HEK293 (cell line): ENCODE results near the gene RNF113B.
A peak's percentile ranks its signal among the peaks of the same experiment; 100 is the strongest.

ENCODE experiments used
- CTCF ChIA-PET: fragments of 350-600 bp; formaldehyde crosslinking; extraction: SDS; loops from one replicate; lab custom pipeline; 2021; ENCODE audit warnings: antibody characterized with exemption; lab: Yijun Ruan, JAX
- POLR2A ChIA-PET: fragments of 300-600 bp; formaldehyde crosslinking; extraction: SDS; loops from one replicate; lab custom pipeline; 2020; ENCODE audit warnings: antibody characterized with exemption, inconsistent platforms; lab: Yijun Ruan, JAX
- H3K27ac ChIP-seq: fragments of 200-500 bp; sonication (Bioruptor generic); 2 replicates; pipeline ENCODE4 v1.5.1; 2014; ENCODE audit warnings: low read depth, low read length, control low read depth, inconsistent platforms; ENCODE audit errors: extremely low read depth
- H3K36me3 ChIP-seq, 2 experiments: fragments of 200-500 bp in 1 of 2; sonication (Bioruptor generic) in 1 of 2; 1 replicate in 1 of 2; 2 replicates in 1 of 2; pipeline ENCODE4 v1.5.1; 2014 to 2017; ENCODE audit warnings: inconsistent platforms in 2 of 2, low read length in 2 of 2; ENCODE audit not compliant: control insufficient read depth in 2 of 2, insufficient read depth in 1 of 2
- H3K4me1 ChIP-seq: fragments of 200-500 bp; sonication (Bioruptor generic); 2 replicates; pipeline ENCODE4 v1.5.1; 2014; ENCODE audit warnings: mild to moderate bottlenecking, low read length, inconsistent platforms; ENCODE audit not compliant: control insufficient read depth, insufficient read depth
- H3K4me3 ChIP-seq: 2 replicates; pipeline ENCODE4 v1.5.1; 2011; ENCODE audit warnings: low read depth, mild to moderate bottlenecking, control low read depth, low read length, moderate library complexity
- H3K9me3 ChIP-seq: fragments of 200-500 bp; sonication (Bioruptor generic); 2 replicates; pipeline ENCODE4 v1.5.1; 2014; ENCODE audit warnings: low read depth, low read length, inconsistent platforms; ENCODE audit not compliant: control insufficient read depth, insufficient read depth
- FEZF1 ChIP-seq: fragments of 450-650 bp; formaldehyde crosslinking; IDR thresholded peaks from 2 replicates; pipeline ENCODE4 v1.5.1; 2016; ENCODE audit warnings: missing biosample characterization, missing genetic modification characterization
- PRDM6 ChIP-seq: fragments of 450-650 bp; formaldehyde crosslinking; IDR thresholded peaks from 2 replicates; pipeline ENCODE4 v1.5.1; 2017; ENCODE audit warnings: missing biosample characterization, missing genetic modification characterization
- SCRT2 ChIP-seq: fragments of 450-650 bp; formaldehyde crosslinking; IDR thresholded peaks from 2 replicates; pipeline ENCODE4 v1.5.1; 2016; ENCODE audit warnings: missing biosample characterization, missing genetic modification characterization
- YY1 ChIP-seq: fragments of 450-650 bp; formaldehyde crosslinking; IDR thresholded peaks from 2 replicates; pipeline ENCODE4 v1.5.1; 2018; ENCODE audit warnings: missing biosample characterization, missing genetic modification characterization
- ZEB2 ChIP-seq: fragments of 450-650 bp; formaldehyde crosslinking; IDR thresholded peaks from 2 replicates; pipeline ENCODE4 v1.5.1; 2016; ENCODE audit warnings: missing biosample characterization, missing genetic modification characterization
- ZFP3 ChIP-seq: fragments of 450-650 bp; formaldehyde crosslinking; IDR thresholded peaks from 2 replicates; pipeline ENCODE4 v1.5.1; 2016; ENCODE audit warnings: low read depth, missing biosample characterization, missing genetic modification characterization
- ZNF148 ChIP-seq: fragments of 450-650 bp; formaldehyde crosslinking; IDR thresholded peaks from 2 replicates; pipeline ENCODE4 v1.5.0; 2017; ENCODE audit warnings: missing biosample characterization, missing genetic modification characterization, borderline replicate concordance
- ZNF174 ChIP-seq: fragments of 450-650 bp; formaldehyde crosslinking; IDR thresholded peaks from 2 replicates; pipeline ENCODE4 v1.5.0; 2017; ENCODE audit warnings: missing biosample characterization, mild to moderate bottlenecking, missing genetic modification characterization
- ZNF214 ChIP-seq: fragments of 450-650 bp; formaldehyde crosslinking; IDR thresholded peaks from 2 replicates; pipeline ENCODE4 v1.5.1; 2017; ENCODE audit warnings: missing biosample characterization, mild to moderate bottlenecking, missing genetic modification characterization, borderline replicate concordance
- ZNF280C ChIP-seq: fragments of 450-650 bp; formaldehyde crosslinking; IDR thresholded peaks from 2 replicates; pipeline ENCODE4 v1.5.1; 2016; ENCODE audit warnings: missing biosample characterization, missing genetic modification characterization
- ZNF335 ChIP-seq: fragments of 450-650 bp; formaldehyde crosslinking; conservative IDR thresholded peaks from 2 replicates; pipeline ENCODE4 v1.5.1; 2016; ENCODE audit warnings: missing biosample characterization, missing genetic modification characterization
- ZNF354C ChIP-seq: fragments of 450-650 bp; formaldehyde crosslinking; IDR thresholded peaks from 2 replicates; pipeline ENCODE4 v1.5.1; 2016; ENCODE audit warnings: missing biosample characterization, missing genetic modification characterization, low read depth, borderline replicate concordance
- ZNF449 ChIP-seq: fragments of 450-650 bp; formaldehyde crosslinking; IDR thresholded peaks from 2 replicates; pipeline ENCODE4 v1.5.1; 2017; ENCODE audit warnings: missing biosample characterization, mild to moderate bottlenecking, missing genetic modification characterization, moderate library complexity
- ZNF561 ChIP-seq: fragments of 450-650 bp; IDR thresholded peaks from 2 replicates; pipeline ENCODE4 v1.5.1; 2018; ENCODE audit warnings: missing biosample characterization, missing genetic modification characterization, borderline replicate concordance
- ZNF776 ChIP-seq: fragments of 450-650 bp; formaldehyde crosslinking; IDR thresholded peaks from 2 replicates; pipeline ENCODE4 v1.5.0; 2017; ENCODE audit warnings: missing biosample characterization, missing genetic modification characterization, borderline replicate concordance
- ZNF830 ChIP-seq: fragments of 450-650 bp; IDR thresholded peaks from 2 replicates; pipeline ENCODE4 v1.5.0; 2018; ENCODE audit warnings: missing biosample characterization, missing genetic modification characterization, low read depth, mild to moderate bottlenecking, moderate library complexity
- ZSCAN23 ChIP-seq: fragments of 450-650 bp; formaldehyde crosslinking; IDR thresholded peaks from 2 replicates; pipeline ENCODE4 v1.5.1; 2016; ENCODE audit warnings: missing biosample characterization, missing genetic modification characterization
- ZXDB ChIP-seq: fragments of 450-650 bp; formaldehyde crosslinking; IDR thresholded peaks from 2 replicates; pipeline ENCODE4 v1.5.1; 2016; ENCODE audit warnings: missing biosample characterization, missing genetic modification characterization
- TF ChIP-seq, protein P1 (sequence below): fragments of 450-650 bp; formaldehyde crosslinking; IDR thresholded peaks from 2 replicates; pipeline ENCODE4 v1.5.1; 2016; ENCODE audit warnings: missing biosample characterization, missing genetic modification characterization
- TF ChIP-seq, protein P2 (sequence below): fragments of 450-650 bp; formaldehyde crosslinking; IDR thresholded peaks from 2 replicates; pipeline ENCODE4 v1.5.1; 2016; ENCODE audit warnings: missing biosample characterization, missing genetic modification characterization
- TF ChIP-seq, protein P3 (sequence below): fragments of 450-650 bp; formaldehyde crosslinking; IDR thresholded peaks from 2 replicates; pipeline ENCODE4 v1.5.1; 2016; ENCODE audit warnings: missing biosample characterization, missing genetic modification characterization
- TF ChIP-seq, protein P4 (sequence below): IDR thresholded peaks from 2 replicates; pipeline ENCODE4 v1.6.1; 2011; ENCODE audit warnings: mild to moderate bottlenecking, low read depth, low read length, borderline replicate concordance

Gene RNF113B

DNA sequence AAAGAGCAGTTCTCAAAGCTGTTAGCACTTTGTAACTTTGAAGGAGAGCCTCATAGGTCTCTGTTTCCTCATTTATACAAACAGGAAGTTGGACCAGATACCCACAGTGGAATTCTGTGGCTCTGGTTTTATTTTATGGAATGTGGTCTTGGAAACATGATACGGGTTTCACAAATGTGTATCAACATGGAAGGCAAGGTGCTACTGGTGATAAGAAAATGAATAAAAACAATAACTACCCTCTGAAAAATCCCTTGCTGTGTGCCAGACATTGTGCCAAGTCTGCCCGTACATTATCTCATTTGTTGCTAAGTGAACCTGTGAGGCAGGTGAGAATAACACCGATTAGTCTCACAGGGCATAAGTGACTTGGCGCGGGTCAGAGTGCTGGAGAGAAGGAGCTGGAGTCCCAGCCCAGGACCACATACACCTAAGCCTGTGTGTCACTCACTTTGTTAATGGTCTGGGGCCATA lies 45.0 kb upstream of the RNF113B start:
- POLR2A ChIA-PET, result interaction anchor here (0.6 kb wide), 1 partner anchor 34 kb away, joined by 5 read pairs; no protein-coding TSS in a partner anchor
- peaks cover 0 to 2% of the 10 kb centered on the region in 2 experiments; a peak in 1 of 3 replicates for H3K36me3 ChIP-seq
- CTCF ChIA-PET, result interaction anchor here (0.8 kb wide), 1 partner anchor 17 kb away, joined by 3 read pairs; no protein-coding TSS in a partner anchor
- TF ChIP-seq ZNF561 (tag by site-specific recombination) (no peak), ZNF214 (tag by site-specific recombination) (no peak), ZNF148 (no peak), ZSCAN23 (no peak), FEZF1 (peak; percentile 64; the same call in 1 of the 2 replicates), SCRT2 (tag by site-specific recombination) (0 out of 2 replicates have a peak, but pooled peaks have one; percentile 9), ZXDB (no peak), ZNF354C (no peak), ZNF776 (no peak), ZNF335 (tag by site-specific recombination) (no peak), ZNF280C (tag by site-specific recombination) (no peak), ZEB2 (no peak), ZNF830 (tag by site-specific recombination) (no peak), ZNF174 (tag by site-specific recombination) (no peak), PRDM6 (tag by site-specific recombination) (peak; percentile 44; the same call in 1 of the 2 replicates), ZFP3 (tag by site-specific recombination) (no peak), ZNF449 (tag by site-specific recombination) (no peak), YY1 (tag by site-specific recombination) (no peak)
- TF ChIP-seq, protein P1, sequence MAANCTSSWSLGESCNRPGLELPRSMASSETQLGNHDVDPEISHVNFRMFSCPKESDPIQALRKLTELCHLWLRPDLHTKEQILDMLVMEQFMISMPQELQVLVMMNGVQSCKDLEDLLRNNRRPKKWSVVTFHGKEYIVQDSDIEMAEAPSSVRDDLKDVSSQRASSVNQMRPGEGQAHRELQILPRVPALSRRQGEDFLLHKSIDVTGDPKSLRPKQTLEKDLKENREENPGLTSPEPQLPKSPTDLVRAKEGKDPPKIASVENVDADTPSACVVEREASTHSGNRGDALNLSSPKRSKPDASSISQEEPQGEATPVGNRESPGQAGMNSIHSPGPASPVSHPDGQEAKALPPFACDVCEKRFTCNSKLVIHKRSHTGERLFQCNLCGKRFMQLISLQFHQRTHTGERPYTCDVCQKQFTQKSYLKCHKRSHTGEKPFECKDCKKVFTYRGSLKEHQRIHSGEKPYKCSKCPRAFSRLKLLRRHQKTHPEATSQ (tag by site-specific recombination), result no peak
- TF ChIP-seq, protein P2, sequence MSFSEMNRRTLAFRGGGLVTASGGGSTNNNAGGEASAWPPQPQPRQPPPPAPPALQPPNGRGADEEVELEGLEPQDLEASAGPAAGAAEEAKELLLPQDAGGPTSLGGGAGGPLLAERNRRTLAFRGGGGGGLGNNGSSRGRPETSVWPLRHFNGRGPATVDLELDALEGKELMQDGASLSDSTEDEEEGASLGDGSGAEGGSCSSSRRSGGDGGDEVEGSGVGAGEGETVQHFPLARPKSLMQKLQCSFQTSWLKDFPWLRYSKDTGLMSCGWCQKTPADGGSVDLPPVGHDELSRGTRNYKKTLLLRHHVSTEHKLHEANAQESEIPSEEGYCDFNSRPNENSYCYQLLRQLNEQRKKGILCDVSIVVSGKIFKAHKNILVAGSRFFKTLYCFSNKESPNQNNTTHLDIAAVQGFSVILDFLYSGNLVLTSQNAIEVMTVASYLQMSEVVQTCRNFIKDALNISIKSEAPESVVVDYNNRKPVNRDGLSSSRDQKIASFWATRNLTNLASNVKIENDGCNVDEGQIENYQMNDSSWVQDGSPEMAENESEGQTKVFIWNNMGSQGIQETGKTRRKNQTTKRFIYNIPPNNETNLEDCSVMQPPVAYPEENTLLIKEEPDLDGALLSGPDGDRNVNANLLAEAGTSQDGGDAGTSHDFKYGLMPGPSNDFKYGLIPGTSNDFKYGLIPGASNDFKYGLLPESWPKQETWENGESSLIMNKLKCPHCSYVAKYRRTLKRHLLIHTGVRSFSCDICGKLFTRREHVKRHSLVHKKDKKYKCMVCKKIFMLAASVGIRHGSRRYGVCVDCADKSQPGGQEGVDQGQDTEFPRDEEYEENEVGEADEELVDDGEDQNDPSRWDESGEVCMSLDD (tag by site-specific recombination), result no peak
- TF ChIP-seq, protein P3, sequence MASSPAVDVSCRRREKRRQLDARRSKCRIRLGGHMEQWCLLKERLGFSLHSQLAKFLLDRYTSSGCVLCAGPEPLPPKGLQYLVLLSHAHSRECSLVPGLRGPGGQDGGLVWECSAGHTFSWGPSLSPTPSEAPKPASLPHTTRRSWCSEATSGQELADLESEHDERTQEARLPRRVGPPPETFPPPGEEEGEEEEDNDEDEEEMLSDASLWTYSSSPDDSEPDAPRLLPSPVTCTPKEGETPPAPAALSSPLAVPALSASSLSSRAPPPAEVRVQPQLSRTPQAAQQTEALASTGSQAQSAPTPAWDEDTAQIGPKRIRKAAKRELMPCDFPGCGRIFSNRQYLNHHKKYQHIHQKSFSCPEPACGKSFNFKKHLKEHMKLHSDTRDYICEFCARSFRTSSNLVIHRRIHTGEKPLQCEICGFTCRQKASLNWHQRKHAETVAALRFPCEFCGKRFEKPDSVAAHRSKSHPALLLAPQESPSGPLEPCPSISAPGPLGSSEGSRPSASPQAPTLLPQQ (tag by site-specific recombination), result no peak
- TF ChIP-seq, protein P4, sequence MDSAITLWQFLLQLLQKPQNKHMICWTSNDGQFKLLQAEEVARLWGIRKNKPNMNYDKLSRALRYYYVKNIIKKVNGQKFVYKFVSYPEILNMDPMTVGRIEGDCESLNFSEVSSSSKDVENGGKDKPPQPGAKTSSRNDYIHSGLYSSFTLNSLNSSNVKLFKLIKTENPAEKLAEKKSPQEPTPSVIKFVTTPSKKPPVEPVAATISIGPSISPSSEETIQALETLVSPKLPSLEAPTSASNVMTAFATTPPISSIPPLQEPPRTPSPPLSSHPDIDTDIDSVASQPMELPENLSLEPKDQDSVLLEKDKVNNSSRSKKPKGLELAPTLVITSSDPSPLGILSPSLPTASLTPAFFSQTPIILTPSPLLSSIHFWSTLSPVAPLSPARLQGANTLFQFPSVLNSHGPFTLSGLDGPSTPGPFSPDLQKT, result no peak

More for the DNA sequence above, 45.0 kb upstream of the RNF113B start:
- Histone ChIP-seq H3K4me1 (peaks cover 13% of the 10 kb centered on the region), H3K27ac (no peak overlapping the region), H3K4me3 (no peak overlapping the region), H3K9me3 (no peaks in the 10 kb centered on the region)
